Gastroesophageal sphincter (tissue), 4 donors: ENCODE data around the gene VPS51. TPM values are rescaled to one million over a fixed set of nuclear protein-coding genes. Genes with fewer than 3 reads are reported as not detected.

Experiments
- ATAC-seq: fragments of 150-250 bp; one replicate; pipeline ENCODE4 v1.9.1; 2016; ENCODE audit warnings: mild to moderate bottlenecking, moderate library complexity
- H3K27ac ChIP-seq, 4 donors: fragments of 200-600 bp; sonication (generic) in 3 of 4; 1 replicate in 3 of 4; 2 replicates in 1 of 4; pipeline ENCODE4 v1.5.1; 2016 to 2019
- H3K27me3 ChIP-seq: fragments of 200-600 bp; sonication (generic); one replicate; pipeline ENCODE4 v1.5.1; 2019
- H3K36me3 ChIP-seq, 2 donors: fragments of 200-600 bp; sonication (generic); one replicate each; pipeline ENCODE4 v1.5.1; 2019; ENCODE audit warnings: control low read depth in 1 of 2
- H3K4me1 ChIP-seq, 3 donors: fragments of 200-600 bp; sonication (generic); 1 replicate in 2 of 3; 2 replicates in 1 of 3; pipeline ENCODE4 v1.5.1; 2016 to 2019; ENCODE audit warnings: control low read depth in 2 of 3
- H3K4me3 ChIP-seq, 2 donors: fragments of 200-600 bp; sonication (generic); one replicate each; pipeline ENCODE4 v1.5.1; 2019; ENCODE audit warnings: mild to moderate bottlenecking in 1 of 2, moderate library complexity in 1 of 2
- H3K9me3 ChIP-seq, 3 donors: fragments of 200-600 bp; sonication (generic); one replicate each; pipeline ENCODE4 v1.5.1; 2017 to 2019; ENCODE audit warnings: control low read depth in 2 of 3
- EP300 ChIP-seq: sonication (generic); formaldehyde crosslinking; IDR thresholded peaks from one replicate; pipeline ENCODE4 v1.6.1; 2017; ENCODE audit warnings: antibody characterized with exemption, mild to moderate bottlenecking
- POLR2A ChIP-seq, 2 donors: fragments of 450-650 bp; IDR thresholded peaks; one replicate each; pipeline ENCODE4 v1.6.1; 2017; ENCODE audit warnings: antibody characterized with exemption in 2 of 2, mild to moderate bottlenecking in 2 of 2, moderate library complexity in 1 of 2
- POLR2AphosphoS5 ChIP-seq: sonication (generic); formaldehyde crosslinking; IDR thresholded peaks from one replicate; pipeline ENCODE4 v1.6.1; 2017; ENCODE audit warnings: antibody characterized with exemption
- WGBS, 2 donors: methylation state at CpG; one replicate each; pipeline ENCODE4 v1.1.5; 2018; ENCODE audit warnings: low coverage in 1 of 2; 5-methylcytosine and 5-hydroxymethylcytosine counted together
- total RNA-seq, 4 donors: library from RNA; depleted of rRNA; stranded (reverse); fragments of >200 nt; gene quantifications; one replicate each; pipeline ENCODE4 v1.1.0, GENCODE V29; 2016
- TF ChIP-seq, protein P1 (sequence below), 4 experiments: fragments of 200-600 bp in 2 of 4; fragments of 450-650 bp in 2 of 4; sonication (generic) in 1 of 4; IDR thresholded peaks; one replicate each; pipeline ENCODE4 v1.5.1; 2017 to 2019; ENCODE audit warnings: antibody characterized with exemption in 4 of 4, mild to moderate bottlenecking in 2 of 4, moderate library complexity in 2 of 4

Gene VPS51
- total RNA-seq, 4 donors from 2014 or later, result 374 to 526 (median 407) TPM

DNA sequence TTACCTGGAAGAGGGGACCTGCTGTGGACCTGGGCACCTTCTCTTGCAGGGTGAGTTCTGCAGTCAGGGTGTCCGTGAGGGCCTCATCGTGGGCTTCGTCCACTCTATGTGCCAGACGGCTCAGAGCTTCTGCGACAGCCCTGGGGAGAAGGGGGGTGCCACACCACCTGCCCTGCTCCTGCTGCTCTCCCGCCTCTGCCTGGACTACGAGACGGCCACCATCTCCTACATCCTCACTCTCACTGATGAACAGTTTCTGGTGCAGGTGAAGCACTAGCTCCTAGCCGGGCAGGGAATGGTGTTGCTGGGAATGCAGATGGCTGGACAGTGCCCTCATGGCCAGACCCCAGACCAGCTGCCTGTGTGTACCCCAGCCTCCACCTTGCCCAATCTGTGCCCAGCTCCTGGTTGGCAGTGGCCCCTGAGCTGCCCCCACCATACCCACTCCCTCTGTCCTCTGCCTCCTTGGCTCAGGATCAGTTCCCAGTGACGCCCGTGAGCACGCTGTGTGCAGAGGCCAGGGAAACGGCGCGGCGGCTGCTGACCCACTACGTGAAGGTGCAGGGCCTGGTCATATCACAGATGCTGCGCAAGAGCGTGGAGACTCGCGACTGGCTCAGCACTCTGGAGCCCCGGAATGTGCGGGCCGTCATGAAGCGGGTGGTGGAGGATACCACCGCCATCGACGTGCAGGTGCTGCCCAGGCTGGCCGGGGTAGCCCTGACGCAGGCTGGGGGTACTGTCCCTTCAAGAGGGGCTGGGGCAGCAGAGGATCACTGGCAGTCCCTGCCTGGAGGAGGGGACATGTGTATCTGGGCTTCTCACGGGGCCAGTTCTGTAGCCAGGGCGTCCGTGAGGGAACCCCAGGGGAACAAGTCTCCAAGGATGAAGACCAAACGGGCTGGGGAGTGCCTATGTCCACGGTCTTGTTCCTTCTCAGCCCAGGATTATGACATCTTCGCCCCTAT is 13.5 kb downstream of the VPS51 start:
- TF ChIP-seq EP300 (no peak), POLR2A (IDR thresholded peaks at IDR 0.05) (no peak), POLR2AphosphoS5 (no peak)
- TF ChIP-seq, protein P1, sequence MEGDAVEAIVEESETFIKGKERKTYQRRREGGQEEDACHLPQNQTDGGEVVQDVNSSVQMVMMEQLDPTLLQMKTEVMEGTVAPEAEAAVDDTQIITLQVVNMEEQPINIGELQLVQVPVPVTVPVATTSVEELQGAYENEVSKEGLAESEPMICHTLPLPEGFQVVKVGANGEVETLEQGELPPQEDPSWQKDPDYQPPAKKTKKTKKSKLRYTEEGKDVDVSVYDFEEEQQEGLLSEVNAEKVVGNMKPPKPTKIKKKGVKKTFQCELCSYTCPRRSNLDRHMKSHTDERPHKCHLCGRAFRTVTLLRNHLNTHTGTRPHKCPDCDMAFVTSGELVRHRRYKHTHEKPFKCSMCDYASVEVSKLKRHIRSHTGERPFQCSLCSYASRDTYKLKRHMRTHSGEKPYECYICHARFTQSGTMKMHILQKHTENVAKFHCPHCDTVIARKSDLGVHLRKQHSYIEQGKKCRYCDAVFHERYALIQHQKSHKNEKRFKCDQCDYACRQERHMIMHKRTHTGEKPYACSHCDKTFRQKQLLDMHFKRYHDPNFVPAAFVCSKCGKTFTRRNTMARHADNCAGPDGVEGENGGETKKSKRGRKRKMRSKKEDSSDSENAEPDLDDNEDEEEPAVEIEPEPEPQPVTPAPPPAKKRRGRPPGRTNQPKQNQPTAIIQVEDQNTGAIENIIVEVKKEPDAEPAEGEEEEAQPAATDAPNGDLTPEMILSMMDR (IDR thresholded peaks at IDR 0.05), result no peak
- peaks cover 4 to 44% (median 20%) of the 10 kb centered on the region in 3 donors for H3K4me1 ChIP-seq
- no peaks in the 10 kb centered on the region for H3K9me3 ChIP-seq
- peaks cover 0 to 50% of the 10 kb centered on the region in 2 donors for H3K36me3 ChIP-seq
- WGBS, 2 donors, result 83 to 89% methylated on average over 7 to 8 of the region's 36 CpGs
- H3K4me3 ChIP-seq, result no peak overlapping the region
- no peak for ATAC-seq
- H3K27ac ChIP-seq, result peak overlapping the region in 2 of 4 donors; percentile 75 to 81
- no peaks in the 10 kb centered on the region for H3K27me3 ChIP-seq

DNA sequence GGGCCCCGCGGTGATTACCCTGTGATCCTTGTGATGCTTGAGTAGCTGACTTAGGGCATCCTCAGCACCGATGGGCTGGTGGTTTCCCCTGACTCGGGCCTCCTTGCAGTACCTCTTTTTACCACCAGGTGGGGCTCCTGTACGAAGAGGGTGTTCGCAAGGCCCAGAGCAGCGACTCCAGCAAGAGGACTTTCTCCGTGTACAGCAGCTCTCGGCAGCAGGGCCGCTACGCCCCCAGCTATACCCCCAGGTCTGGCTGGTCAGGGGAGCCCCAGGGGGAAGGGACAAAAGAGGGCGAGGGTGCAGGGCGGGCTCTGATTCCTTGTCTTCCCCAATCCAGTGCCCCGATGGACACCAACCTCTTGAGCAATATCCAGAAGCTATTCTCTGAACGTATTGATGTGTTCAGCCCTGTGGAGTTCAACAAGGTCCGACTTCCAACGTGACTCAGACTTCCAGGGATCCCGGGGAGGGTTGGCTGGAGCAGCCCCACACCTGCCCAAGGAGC is 14.4 kb downstream of the VPS51 start:
- H3K4me1 ChIP-seq, result peaks cover 4 to 47% (median 20%) of the 10 kb centered on the region in 3 donors
- no peaks in the 10 kb centered on the region for H3K27me3 ChIP-seq
- peaks cover 0 to 52% of the 10 kb centered on the region in 2 donors for H3K36me3 ChIP-seq
- H3K27ac ChIP-seq, result peak overlapping the region in 3 of 4 donors; percentile 75 to 84 (median 81)
- no peak overlapping the region for H3K4me3 ChIP-seq
- TF ChIP-seq, protein P1 (IDR thresholded peaks at IDR 0.05), result peak; percentile 98 to 100 (median 99)
- no peak for TF ChIP-seq POLR2AphosphoS5
- TF ChIP-seq EP300, result no peak
- peak; percentile 30 for ATAC-seq
- 0 to 21% methylated on average over 3 to 6 of the region's 18 CpGs for WGBS, 2 donors
- H3K9me3 ChIP-seq, result no peaks in the 10 kb centered on the region

DNA sequence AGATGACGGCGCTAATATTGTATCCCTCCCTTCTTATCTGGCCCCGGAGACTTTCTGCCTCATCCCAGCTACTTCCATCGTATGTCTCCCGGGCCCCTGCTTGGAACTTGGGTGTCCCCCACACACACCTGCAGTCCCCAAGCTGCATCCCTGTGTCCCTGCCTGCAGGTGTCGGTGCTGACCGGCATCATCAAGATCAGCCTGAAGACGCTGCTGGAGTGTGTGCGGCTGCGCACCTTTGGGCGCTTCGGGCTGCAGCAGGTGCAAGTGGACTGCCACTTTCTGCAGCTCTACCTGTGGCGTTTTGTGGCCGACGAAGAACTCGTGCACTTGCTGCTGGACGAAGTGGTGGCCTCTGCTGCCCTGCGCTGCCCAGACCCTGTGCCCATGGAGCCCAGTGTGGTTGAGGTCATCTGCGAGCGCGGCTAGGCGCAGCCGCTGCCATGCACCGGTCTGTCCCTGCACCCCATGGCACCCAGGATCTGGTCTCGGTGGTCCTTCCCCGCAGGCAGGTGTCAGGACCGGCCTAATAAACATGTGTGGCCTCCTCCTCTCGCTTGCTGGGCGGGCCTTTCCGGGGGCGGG is 15.2 kb downstream of the VPS51 start:
- Histone ChIP-seq H3K4me1 (peaks cover 4 to 56% (median 25%) of the 10 kb centered on the region in 3 donors), H3K27me3 (no peaks in the 10 kb centered on the region), H3K36me3 (peaks cover 0 to 52% of the 10 kb centered on the region in 2 donors), H3K27ac (peak overlapping the region in 3 of 4 donors; percentile 75 to 84 (median 81)), H3K9me3 (no peaks in the 10 kb centered on the region), H3K4me3 (peak overlapping the region in 1 of 2 donors; percentile 56)
- no peak for ATAC-seq
- no peak for TF ChIP-seq POLR2AphosphoS5
- TF ChIP-seq, protein P1 (IDR thresholded peaks at IDR 0.05), result peak in 1 of 4 experiments; percentile 6
- WGBS, 2 donors, result 65% methylated on average over 6 of the region's 31 CpGs; no CpG with 5 or more reads in 1 of the 2 donors

DNA sequence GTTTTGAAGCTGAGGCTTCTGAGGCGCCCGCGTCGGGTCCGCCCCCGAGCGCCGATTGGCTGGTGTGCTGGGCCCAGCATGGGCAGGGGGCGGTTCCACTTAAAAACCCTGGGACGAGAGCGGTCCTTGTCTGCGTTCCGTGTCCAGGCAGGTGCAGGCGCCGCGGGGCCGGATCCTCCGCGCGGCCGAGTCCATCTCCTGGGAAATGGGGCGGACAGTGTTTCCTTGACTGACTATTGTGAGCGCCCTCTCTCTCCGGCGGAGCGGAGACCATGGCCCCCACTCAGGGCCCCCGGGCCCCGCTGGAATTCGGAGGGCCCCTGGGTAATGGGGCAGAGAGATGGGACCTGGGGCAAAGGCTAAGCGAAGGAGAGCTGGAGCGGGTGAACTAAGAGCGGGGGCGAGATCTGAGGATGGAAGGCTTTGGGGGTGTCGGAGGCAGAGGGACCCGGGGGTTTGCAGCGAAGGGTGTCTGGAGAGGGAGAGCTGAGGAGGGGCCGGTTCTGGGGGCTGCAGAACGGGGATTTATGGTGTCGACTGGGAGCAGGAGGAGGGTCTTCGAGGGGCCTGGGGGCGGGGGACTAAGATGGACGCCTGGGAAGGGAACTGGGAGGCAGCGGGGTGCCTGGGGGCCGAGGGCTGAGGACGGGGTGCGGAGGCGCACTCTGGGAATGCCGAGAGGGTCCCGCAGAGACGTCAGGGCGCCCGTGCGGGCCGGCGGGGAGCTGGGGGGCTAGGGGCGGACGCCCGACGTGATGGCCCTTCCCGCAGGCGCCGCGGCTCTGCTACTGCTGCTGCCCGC is 15.9 kb downstream of the VPS51 start, which contains the start of gene TM7SF2:
TM7SF2 (plus strand) TSS at position 129 of the 802 bp plus-strand sequence; CDS start at position 273, 144 bp downstream.
- ATAC-seq, result peak; percentile 93
- peaks cover 7 to 63% (median 31%) of the 10 kb centered on the region in 3 donors for H3K4me1 ChIP-seq
- H3K9me3 ChIP-seq, result no peaks in the 10 kb centered on the region
- H3K4me3 ChIP-seq, result peak within 1 kb of the TSS; percentile 36 to 56
- 0% methylated on average over 6 to 18 of the region's 64 CpGs for WGBS, 2 donors
- H3K27ac ChIP-seq, result peak within 1 kb of the TSS; percentile 44 to 84 (median 78)
- no peaks in the 10 kb centered on the region for H3K27me3 ChIP-seq
- TF ChIP-seq, protein P1 (IDR thresholded peaks at IDR 0.05), result peak in 2 of 4 experiments; percentile 1 to 4
- peak; percentile 71 for TF ChIP-seq POLR2AphosphoS5
- TF ChIP-seq EP300, result no peak
- TF ChIP-seq POLR2A (IDR thresholded peaks at IDR 0.05), result peak; percentile 39 to 61
- peaks cover 0 to 53% of the 10 kb centered on the region in 2 donors for H3K36me3 ChIP-seq
